Right lobe of liver (tissue), 4 donors: ENCODE measurements around the gene HS6ST3.

Experiments used
- POLR2A ChIP-seq: fragments of 450-650 bp; IDR thresholded peaks from one replicate; pipeline ENCODE4 v1.6.1; 2017; ENCODE audit warnings: antibody characterized with exemption, mild to moderate bottlenecking
- TF ChIP-seq, protein P1 (sequence below), 4 donors: fragments of 200-600 bp in 3 of 4; fragments of 450-650 bp in 1 of 4; IDR thresholded peaks; one replicate each; pipeline versions ENCODE4 v1.5.1 to v1.8.0; 2016 to 2022; ENCODE audit warnings: antibody characterized with exemption in 4 of 4, mild to moderate bottlenecking in 2 of 4
- donor health status: DM: no; HTN: no; CAD: no.
- donor health status: DM: no; HTN: no; CAD: no.
- donor health status: DM: no; HTN: yes; CAD: no.

DNA sequence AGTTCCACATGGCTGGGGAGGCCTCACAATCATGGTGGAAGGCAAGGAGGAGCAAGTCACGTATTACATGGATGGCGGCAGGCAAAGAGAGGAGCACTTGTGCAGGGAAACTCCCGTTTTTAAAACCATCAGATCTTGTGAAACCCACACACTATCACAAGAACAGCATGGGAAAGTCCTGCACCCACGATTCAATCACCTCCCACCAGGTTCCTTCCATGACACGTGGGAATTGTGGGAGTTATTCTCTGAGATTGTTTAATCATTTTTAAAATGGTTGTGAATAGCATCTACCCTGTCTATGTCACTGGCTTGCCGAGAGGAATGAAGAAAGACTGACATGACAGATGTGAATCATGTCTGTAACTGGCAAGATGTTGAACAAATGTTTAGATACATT is 301.7 kb downstream of the HS6ST3 start:
- TF ChIP-seq, protein P1, sequence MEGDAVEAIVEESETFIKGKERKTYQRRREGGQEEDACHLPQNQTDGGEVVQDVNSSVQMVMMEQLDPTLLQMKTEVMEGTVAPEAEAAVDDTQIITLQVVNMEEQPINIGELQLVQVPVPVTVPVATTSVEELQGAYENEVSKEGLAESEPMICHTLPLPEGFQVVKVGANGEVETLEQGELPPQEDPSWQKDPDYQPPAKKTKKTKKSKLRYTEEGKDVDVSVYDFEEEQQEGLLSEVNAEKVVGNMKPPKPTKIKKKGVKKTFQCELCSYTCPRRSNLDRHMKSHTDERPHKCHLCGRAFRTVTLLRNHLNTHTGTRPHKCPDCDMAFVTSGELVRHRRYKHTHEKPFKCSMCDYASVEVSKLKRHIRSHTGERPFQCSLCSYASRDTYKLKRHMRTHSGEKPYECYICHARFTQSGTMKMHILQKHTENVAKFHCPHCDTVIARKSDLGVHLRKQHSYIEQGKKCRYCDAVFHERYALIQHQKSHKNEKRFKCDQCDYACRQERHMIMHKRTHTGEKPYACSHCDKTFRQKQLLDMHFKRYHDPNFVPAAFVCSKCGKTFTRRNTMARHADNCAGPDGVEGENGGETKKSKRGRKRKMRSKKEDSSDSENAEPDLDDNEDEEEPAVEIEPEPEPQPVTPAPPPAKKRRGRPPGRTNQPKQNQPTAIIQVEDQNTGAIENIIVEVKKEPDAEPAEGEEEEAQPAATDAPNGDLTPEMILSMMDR (IDR thresholded peaks at IDR 0.05) = no peak
- TF ChIP-seq POLR2A = no peak
